Naive thymus-derived CD4-positive, alpha-beta T cell (primary cell): Measurements from ENCODE around the gene NBPF26. TPM values are rescaled to one million over a fixed set of nuclear protein-coding genes. Genes with fewer than 3 reads are reported as not detected.
"Not testable (repeated sequence)": the region's sequence is repeated elsewhere in the genome, so short reads cannot be mapped to it uniquely, and the experiment has no call there.

ENCODE experiments used
- ATAC-seq: fragments of 150-1000 bp; cut with Tn5 transposase; 2 replicates; pipeline ENCODE4 v1.10.0; 2021; ENCODE audit warnings: mild to moderate bottlenecking, moderate library complexity
- CTCF ChIA-PET: fragments of 350-600 bp; sonication (Branson Sonifier 250); formaldehyde crosslinking; loops from one replicate; lab custom pipeline; 2021; ENCODE audit warnings: antibody characterized with exemption; lab: Charles Lee
- POLR2A ChIA-PET: fragments of 350-600 bp; sonication (Branson Sonifier 250); formaldehyde crosslinking; loops from one replicate; lab custom pipeline; 2021; ENCODE audit warnings: antibody characterized with exemption, inconsistent platforms; lab: Charles Lee
- DNase-seq, 9 donors: peaks; one replicate each; pipeline versions ENCODE4 v3.0.0 to v3.0.0-alpha.2; 2020 to 2022; ENCODE audit warnings: mixed read lengths in 1 of 9
- H3K27ac ChIP-seq: one replicate; pipeline ENCODE4 v1.7.0; 2013; ENCODE audit warnings: mild to moderate bottlenecking, low read depth, low read length, moderate library complexity
- H3K27me3 ChIP-seq, 2 donors: one replicate each; pipeline ENCODE4 v1.7.0; 2013; ENCODE audit warnings: low read length in 2 of 2, mild to moderate bottlenecking in 2 of 2, moderate library complexity in 2 of 2; ENCODE audit not compliant: control insufficient read depth in 2 of 2, insufficient read depth in 2 of 2
- H3K36me3 ChIP-seq, 3 experiments: 1 replicate in 2 of 3; 2 replicates in 1 of 3; pipeline ENCODE4 v1.7.0; 2013; ENCODE audit warnings: low read length in 3 of 3, mild to moderate bottlenecking in 3 of 3, moderate library complexity in 1 of 3; ENCODE audit not compliant: insufficient read depth in 3 of 3, control insufficient read depth in 2 of 3
- H3K4me1 ChIP-seq, 2 donors: one replicate each; pipeline ENCODE4 v1.7.0; 2013; ENCODE audit warnings: low read length in 2 of 2, mild to moderate bottlenecking in 2 of 2, moderate library complexity in 1 of 2; ENCODE audit not compliant: control insufficient read depth in 2 of 2, insufficient read depth in 2 of 2
- H3K4me3 ChIP-seq: 2 replicates; pipeline ENCODE4 v1.7.0; 2013; ENCODE audit warnings: mild to moderate bottlenecking, low read length
- H3K9me3 ChIP-seq, 3 experiments: 1 replicate in 2 of 3; 2 replicates in 1 of 3; pipeline ENCODE4 v1.7.0; 2013; ENCODE audit warnings: low read length in 3 of 3; ENCODE audit not compliant: control insufficient read depth in 2 of 3
- H3K27ac Mint-ChIP-seq, 9 donors: one replicate each; pipeline ENCODE4 v1.8.0; 2020 to 2022; ENCODE audit warnings: mixed read lengths in 9 of 9, mild to moderate bottlenecking in 8 of 9, moderate library complexity in 5 of 9, inconsistent platforms in 2 of 9
- H3K27me3 Mint-ChIP-seq, 5 donors: one replicate each; pipeline ENCODE4 v1.8.0; 2021 to 2022; ENCODE audit warnings: mixed read lengths in 5 of 5, mild to moderate bottlenecking in 1 of 5
- H3K36me3 Mint-ChIP-seq, 5 donors: one replicate each; pipeline ENCODE4 v1.8.0; 2020 to 2022; ENCODE audit warnings: mixed read lengths in 5 of 5, mild to moderate bottlenecking in 3 of 5, inconsistent platforms in 1 of 5
- H3K4me1 Mint-ChIP-seq, 7 donors: one replicate each; pipeline ENCODE4 v1.8.0; 2020 to 2022; ENCODE audit warnings: mixed read lengths in 7 of 7, mild to moderate bottlenecking in 3 of 7, inconsistent platforms in 1 of 7
- H3K4me3 Mint-ChIP-seq, 10 donors: one replicate each; pipeline ENCODE4 v1.8.0; 2020 to 2022; ENCODE audit warnings: mild to moderate bottlenecking in 10 of 10, mixed read lengths in 10 of 10, moderate library complexity in 6 of 10, inconsistent platforms in 2 of 10
- H3K9me3 Mint-ChIP-seq, 11 donors: one replicate each; pipeline ENCODE4 v1.8.0; 2020 to 2022; ENCODE audit warnings: mixed read lengths in 11 of 11, mild to moderate bottlenecking in 4 of 11, inconsistent platforms in 1 of 11, moderate library complexity in 1 of 11
- intact Hi-C, 2 donors: fragments of 100-400 bp; cut with micrococcal nuclease; formaldehyde crosslinking; loops; one replicate each; pipeline ENCODE4 v1.15.1; 2023
- polyA plus RNA-seq, 2 donors: library from polyadenylated mRNA; unstranded; fragments of 300-500 nt; fragmentation: Illumina TruSeq; gene quantifications; one replicate each; pipeline ENCODE4 v1.2.3, GENCODE V29; 2021
- total RNA-seq, 6 experiments: library from RNA in 5 of 6; stranded (reverse) in 5 of 6; gene quantifications; 1 replicate in 5 of 6; 2 replicates in 1 of 6; pipeline ENCODE4 v1.2.3 and lab custom pipeline; 2021 to 2026

NBPF26 gene
- total RNA-seq (10 to 100 TPM in 4 of 5 experiments, 1 to 10 TPM in 1; 9.9 to 77.3 (median 39.1) TPM), polyA plus RNA-seq (1 to 10 TPM; 6.0 to 9.4 TPM), total RNA-seq (lab: John Stamatoyannopoulos, UW) (64.9 reads per million, percentile 76 among the genes with 10 or more reads in this experiment)

GRCh38 chr1:120723715-120724402, at the start of gene NBPF26:
NBPF26 (plus strand) TSS chr1:120723945.
- H3K36me3 Mint-ChIP-seq, H3K4me1 ChIP-seq, H3K9me3 Mint-ChIP-seq, H3K27me3 Mint-ChIP-seq, CTCF ChIA-PET, intact Hi-C loops, H3K36me3 ChIP-seq, H3K27me3 ChIP-seq, H3K4me1 Mint-ChIP-seq, H3K9me3 ChIP-seq, POLR2A ChIA-PET: not testable (repeated sequence)
- peak within 1 kb of the TSS in 8 of 10 donors; percentile 29 to 77 (median 65) for H3K4me3 Mint-ChIP-seq
- H3K4me3 ChIP-seq, result peak within 1 kb of the TSS; percentile 20
- peak within 1 kb of the TSS; percentile 81 for H3K27ac ChIP-seq
- peak; percentile 51 for ATAC-seq
- peak; percentile 14 to 88 (median 82) for DNase-seq
- peak within 1 kb of the TSS in 1 of 9 donors; percentile 73 for H3K27ac Mint-ChIP-seq

- H3K4me3 ChIP-seq, H3K4me1 Mint-ChIP-seq, H3K27ac ChIP-seq, DNase-seq, H3K36me3 Mint-ChIP-seq, ATAC-seq, CTCF ChIA-PET, POLR2A ChIA-PET, intact Hi-C loops, H3K4me3 Mint-ChIP-seq, H3K27ac Mint-ChIP-seq, H3K36me3 ChIP-seq, H3K4me1 ChIP-seq, H3K27me3 ChIP-seq, H3K9me3 Mint-ChIP-seq, H3K9me3 ChIP-seq, H3K27me3 Mint-ChIP-seq: not testable (repeated sequence)
Observed at GRCh38 chr1:120680106-120680819, 43.5 kb upstream of the NBPF26 start.

DNA sequence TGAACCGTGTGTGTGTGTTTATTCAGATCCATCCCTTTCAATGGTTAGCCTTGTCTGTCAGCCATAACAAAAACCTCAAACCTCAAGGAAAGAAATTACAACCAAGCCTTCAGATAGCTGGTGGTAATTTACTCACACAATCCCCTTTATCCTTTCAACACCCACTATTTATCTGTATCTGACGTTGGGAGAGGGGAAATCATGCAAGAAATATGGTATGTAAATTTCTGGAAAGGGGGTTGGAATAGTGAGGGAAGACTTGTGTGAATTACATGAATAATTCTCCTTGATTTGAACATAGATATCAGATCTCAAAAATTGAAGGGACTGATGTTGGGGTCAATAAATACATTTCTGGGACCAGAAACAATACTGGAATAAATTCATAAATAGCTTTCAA, 42.8 kb upstream of the NBPF26 start:
- intact Hi-C loops, result not testable (repeated sequence)

GRCh38 chr1:120684397-120684796, 39.3 kb upstream of the NBPF26 start:
- H3K4me3 ChIP-seq, CTCF ChIA-PET, H3K27ac Mint-ChIP-seq, H3K27me3 ChIP-seq, H3K27me3 Mint-ChIP-seq, H3K4me1 Mint-ChIP-seq, H3K36me3 Mint-ChIP-seq, intact Hi-C loops, H3K27ac ChIP-seq, H3K36me3 ChIP-seq, H3K9me3 Mint-ChIP-seq, H3K4me1 ChIP-seq, POLR2A ChIA-PET, H3K9me3 ChIP-seq, H3K4me3 Mint-ChIP-seq: not testable (repeated sequence)
- ATAC-seq, result peak; percentile 75
- DNase-seq, result peak in 1 of 9 donors; percentile 12

More for the DNA sequence above, 42.8 kb upstream of the NBPF26 start:
- H3K4me1 ChIP-seq, H3K36me3 ChIP-seq, H3K27me3 ChIP-seq, H3K27ac Mint-ChIP-seq, H3K4me3 Mint-ChIP-seq, H3K9me3 Mint-ChIP-seq, H3K27me3 Mint-ChIP-seq, ATAC-seq, H3K36me3 Mint-ChIP-seq, H3K27ac ChIP-seq, H3K4me1 Mint-ChIP-seq, H3K4me3 ChIP-seq, H3K9me3 ChIP-seq, CTCF ChIA-PET, DNase-seq, POLR2A ChIA-PET: not testable (repeated sequence)

GRCh38 chr1:120685622-120686021, 38.1 kb upstream of the NBPF26 start:
- H3K36me3 ChIP-seq, intact Hi-C loops, H3K27me3 ChIP-seq, H3K36me3 Mint-ChIP-seq, H3K4me1 ChIP-seq, H3K4me3 ChIP-seq, DNase-seq, H3K27ac ChIP-seq, POLR2A ChIA-PET, H3K9me3 Mint-ChIP-seq, H3K9me3 ChIP-seq, H3K27ac Mint-ChIP-seq, ATAC-seq, H3K27me3 Mint-ChIP-seq, CTCF ChIA-PET, H3K4me1 Mint-ChIP-seq, H3K4me3 Mint-ChIP-seq: not testable (repeated sequence)

- H3K36me3 Mint-ChIP-seq, H3K27ac Mint-ChIP-seq, DNase-seq, POLR2A ChIA-PET, H3K9me3 ChIP-seq, CTCF ChIA-PET, H3K9me3 Mint-ChIP-seq, H3K27me3 Mint-ChIP-seq, intact Hi-C loops, ATAC-seq, H3K36me3 ChIP-seq, H3K4me1 ChIP-seq, H3K27me3 ChIP-seq, H3K4me3 ChIP-seq, H3K4me3 Mint-ChIP-seq, H3K4me1 Mint-ChIP-seq, H3K27ac ChIP-seq: not testable (repeated sequence)
Observed at GRCh38 chr1:120687250-120687649, 36.5 kb upstream of the NBPF26 start.
